HG03039 (cell line): Measurements from ENCODE around the gene PCK2.

Experiments used
- ATAC-seq: cut with Tn5 transposase; IDR thresholded peaks from one replicate; pipeline ENCODE4 v1.9.1; 2021; ENCODE audit warnings: mild to moderate bottlenecking, moderate library complexity; ENCODE audit not compliant: unreplicated experiment

The PCK2 gene

DNA sequence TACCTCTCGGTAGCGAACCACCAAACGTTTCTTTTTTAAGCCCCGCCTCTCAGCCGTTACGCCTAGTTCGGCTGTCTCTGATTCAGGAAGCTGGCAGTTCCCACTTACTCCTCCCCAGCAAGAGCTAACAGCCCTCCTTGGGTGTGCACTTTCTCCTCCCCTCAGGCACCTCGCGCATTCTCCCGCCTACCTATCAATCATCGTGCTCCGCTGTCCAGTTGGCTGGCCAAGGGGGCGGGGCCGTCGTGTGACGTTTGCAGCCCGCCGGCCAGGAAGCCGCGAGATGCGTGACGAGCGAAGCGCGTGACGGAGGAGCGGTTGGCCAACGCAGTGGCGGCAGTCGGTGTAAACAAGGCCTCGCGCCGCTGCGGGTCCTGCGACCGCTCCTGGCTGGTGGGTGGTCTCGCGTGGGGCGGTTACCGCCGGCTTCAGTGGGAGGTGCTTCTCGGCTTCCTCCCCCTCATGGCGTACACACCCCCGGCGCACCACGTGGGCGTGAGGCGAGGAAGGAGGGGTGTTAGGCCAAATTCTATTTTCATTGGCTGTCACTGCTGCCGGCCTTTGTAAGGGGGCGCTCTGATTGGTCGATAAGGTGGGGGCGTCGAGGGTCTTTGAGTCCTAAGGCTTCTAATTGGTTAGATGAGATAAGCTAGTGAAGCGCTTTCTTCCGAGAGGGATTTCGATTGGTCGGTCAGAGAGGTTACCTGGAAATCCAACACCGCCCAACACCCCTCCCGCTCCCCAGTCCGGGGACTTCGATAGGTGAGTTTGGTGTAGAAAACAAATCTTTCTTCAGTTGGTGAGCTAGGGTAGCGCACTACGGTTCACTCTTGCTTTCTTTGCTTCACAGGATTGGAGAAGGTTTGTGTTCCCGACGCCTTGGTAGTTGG is 20.7 kb downstream of the PCK2 start, which contains the start of the genes DCAF11 and NRL:
Gene DCAF11 (plus strand): TSS at position 246 of the 890 bp plus-strand sequence. CDS start 818 bp downstream, outside the sequence.
Gene NRL (minus strand): TSS at position 418 of the 890 bp plus-strand sequence. CDS start 32,101 bp downstream, outside the sequence.
- peak; percentile 80 for ATAC-seq

DNA sequence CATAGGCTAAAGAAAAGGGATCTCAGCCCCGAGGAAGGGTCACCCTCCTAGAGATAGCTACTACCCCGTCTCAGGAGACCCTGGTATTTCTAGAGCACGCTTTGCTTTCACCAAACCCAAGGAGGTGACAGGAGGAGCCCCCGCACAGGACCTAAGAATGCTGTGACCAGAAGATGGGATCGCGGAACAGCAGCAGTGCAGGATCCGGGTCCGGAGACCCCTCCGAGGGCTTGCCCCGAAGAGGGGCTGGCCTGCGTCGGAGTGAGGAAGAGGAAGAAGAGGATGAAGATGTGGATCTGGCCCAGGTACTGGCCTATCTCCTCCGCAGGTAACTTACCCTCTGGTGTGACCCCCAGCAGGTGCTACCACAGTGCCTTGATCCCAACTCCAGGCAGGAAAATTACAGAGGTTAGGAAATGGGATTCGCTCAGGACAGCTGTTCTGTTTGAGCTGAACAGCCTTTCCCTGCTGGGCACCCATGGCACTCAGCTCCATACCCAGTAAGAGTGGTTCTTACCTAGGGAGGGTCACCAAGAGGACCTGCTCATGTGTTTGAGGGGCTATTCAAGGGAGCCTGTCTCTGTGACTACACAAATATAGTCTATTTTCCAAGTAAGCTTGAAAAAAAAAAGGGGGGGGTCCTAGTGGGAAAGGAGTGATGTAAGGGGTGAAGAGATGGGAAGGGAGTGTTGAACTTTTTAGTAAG is 21.5 kb downstream of the PCK2 start:
- no peak for ATAC-seq

DNA sequence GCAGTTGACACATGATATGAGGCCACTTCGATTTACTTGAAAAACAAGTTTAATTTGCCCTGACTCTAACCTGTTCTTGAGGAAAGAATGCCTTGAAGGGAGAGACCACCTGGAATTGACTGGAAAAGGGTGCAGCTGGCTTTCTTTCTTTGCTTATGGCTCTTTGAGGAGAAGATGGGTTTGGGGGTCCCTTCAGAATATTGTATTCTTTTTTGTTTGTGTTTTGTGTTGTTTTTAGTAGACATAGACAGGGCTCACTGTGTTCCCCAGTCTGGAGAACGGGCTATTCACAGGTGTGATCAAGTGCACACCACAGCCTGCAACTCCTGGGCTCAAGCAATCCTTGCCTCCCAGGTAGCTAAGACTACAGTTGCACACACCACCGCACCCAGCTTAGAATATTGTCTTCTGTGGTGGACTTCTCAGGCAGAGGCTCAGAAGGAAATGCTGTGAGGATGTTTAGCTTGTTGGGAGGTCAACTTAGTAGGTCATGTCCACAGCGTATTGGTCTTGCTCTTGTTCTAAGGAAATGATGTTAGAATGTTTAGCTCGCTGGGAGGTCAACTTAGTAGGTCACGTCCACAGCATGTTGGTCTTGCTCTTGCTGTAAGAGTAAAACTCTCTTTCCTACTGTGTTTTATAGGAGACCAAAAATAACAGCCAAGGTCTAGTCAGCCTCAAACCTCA is 22.2 kb downstream of the PCK2 start:
- ATAC-seq, result no peak

DNA sequence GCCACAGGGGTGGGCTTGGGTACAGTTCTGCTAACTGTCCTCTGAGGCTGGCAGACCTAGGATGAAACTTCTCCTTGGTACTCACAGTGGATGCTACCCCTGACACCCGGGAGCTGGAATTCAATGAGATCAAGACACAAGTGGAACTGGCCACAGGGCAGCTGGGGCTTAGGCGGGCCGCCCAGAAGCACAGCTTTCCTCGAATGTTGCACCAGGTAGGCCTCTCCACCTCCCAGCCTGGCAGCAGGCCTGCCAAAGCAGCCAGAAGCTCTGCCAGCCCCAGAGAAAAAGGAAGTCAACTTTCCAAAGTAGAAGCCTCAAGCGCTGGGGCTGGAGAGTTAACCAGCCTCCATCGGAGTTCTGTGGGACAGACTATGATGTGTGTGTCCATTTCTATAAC is 23.1 kb downstream of the PCK2 start:
- no peak for ATAC-seq

DNA sequence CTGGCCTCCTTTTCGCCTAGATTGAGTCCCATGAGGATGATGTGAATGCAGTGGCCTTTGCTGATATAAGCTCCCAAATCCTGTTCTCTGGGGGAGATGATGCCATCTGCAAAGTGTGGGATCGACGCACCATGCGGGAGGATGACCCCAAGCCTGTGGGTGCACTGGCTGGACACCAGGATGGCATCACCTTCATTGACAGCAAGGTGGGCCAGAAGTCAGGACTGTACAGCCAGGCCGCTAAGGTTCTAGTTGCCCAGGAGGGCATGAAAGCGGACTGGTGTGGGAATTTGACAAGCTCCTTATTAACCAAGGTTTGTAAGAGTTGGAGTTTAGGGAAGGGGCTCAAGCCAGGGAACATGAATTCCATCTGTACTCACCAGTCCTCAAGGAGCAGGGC is 25.6 kb downstream of the PCK2 start:
- ATAC-seq, result no peak

DNA sequence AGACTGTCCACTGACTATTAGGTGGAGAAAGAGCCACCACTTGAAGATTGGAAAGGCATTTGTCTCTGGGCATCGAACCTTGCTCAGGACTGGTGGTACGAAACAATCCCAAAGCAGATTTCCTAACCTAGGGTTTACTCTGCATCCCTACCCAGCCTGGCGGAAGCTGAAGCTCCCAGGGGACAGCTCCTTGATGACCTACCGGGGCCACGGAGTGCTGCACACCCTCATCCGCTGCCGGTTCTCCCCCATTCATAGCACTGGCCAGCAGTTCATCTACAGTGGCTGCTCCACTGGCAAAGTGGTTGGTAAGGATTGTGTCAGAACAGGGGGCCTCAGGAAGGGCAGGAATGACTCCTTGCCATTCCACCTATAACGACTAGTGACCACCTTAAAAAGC is 27.1 kb downstream of the PCK2 start:
- no peak for ATAC-seq

DNA sequence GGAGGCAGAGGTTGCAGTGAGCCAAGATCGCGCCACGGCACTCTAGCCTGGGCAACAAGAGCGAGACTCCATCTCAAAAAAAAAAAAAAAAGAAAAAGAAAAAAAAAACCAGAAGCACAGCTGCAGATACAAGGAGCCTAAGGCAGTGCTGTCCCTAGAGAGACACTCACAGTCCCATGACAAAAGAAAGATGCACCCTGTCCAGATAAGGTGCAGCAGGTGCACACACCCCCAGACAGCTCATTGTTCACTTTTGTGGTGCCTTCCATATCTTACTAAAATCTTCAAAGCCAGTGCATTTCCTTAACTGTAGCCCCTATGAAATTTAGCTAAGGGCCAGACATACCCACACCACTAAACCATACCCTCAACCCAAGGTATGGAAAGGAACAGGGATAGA is 28.3 kb downstream of the PCK2 start:
- ATAC-seq, result no peak

DNA sequence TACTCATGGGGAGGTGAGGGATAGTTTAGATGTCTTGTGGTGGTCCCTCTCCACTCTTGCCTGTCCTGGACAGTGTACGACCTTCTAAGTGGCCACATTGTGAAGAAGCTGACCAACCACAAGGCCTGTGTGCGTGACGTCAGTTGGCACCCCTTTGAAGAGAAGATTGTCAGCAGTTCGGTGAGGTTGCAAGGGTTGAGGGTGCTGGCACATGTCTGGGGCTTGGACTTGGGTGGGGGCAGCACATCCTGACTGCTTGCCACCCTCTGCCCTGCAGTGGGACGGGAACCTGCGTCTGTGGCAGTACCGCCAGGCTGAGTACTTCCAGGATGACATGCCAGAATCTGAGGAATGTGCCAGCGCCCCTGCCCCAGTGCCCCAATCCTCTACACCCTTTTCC is 28.8 kb downstream of the PCK2 start:
- no peak for ATAC-seq

DNA sequence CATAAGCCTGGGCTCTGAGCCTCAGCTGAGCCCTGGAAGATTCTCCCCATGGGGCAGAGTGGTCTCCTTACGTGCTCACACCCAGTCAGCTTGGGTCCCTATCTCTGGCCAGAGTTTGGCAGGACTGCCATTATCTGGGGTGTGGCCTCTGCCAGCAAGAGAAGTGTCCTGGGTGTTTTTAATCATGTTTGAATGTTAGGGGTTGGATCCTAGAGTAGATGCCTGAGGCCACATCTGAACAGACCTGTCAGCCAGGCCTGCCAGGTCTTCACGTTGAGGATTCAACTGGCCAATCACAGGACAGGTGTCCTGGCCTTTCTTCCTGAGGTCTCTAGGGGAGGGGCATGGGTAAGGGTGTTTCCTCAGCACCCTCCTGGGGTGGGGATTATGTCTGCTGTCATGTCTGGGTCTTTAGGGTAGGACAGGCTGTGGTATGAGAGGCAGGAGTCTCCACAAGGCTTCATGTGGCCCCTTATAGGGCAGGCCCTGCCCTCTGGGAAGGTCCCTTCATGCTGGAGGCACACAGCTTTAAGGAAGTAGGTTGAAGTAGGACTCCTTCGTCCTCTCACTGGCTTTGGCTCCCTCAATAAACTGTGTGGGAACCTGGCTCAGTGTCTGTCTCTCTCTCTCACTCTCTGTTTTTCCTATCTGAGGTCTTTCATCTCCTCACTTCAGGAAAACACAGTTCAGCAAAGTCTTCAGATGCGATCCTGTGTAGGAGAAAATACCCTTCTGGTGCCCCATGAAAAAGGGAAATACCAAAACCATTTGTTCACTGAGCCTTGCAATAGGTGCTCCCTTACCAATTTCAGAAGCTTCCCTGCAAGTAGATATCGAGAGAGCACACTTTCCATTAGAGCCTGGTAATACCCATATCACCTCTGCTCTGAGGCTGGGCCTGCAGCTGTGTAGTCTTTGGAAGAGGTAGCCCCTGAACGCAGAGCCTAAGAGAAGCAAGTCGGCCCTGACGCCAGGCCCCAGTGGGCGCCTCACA is 29.6 kb downstream of the PCK2 start:
- peak; percentile 47 for ATAC-seq

DNA sequence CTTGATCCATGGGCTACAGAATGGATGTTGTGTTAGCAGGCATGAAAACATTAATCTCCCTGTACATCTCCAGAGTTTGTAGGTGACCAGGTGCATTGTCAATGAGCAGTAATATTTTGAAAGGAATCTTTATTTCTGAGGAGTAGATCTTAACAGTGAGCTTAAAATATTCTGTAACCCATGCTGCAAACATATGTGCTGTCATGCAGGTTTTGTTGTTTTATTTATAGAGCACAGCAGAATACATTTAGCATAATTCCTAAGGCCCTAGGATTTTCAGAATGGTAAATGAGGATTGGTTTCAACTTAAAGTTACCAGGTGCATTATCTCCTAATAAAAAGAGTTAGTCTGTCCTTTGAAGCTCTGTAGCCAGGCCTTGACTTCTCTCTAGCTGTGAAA is 32.8 kb downstream of the PCK2 start:
- no peak for ATAC-seq

DNA sequence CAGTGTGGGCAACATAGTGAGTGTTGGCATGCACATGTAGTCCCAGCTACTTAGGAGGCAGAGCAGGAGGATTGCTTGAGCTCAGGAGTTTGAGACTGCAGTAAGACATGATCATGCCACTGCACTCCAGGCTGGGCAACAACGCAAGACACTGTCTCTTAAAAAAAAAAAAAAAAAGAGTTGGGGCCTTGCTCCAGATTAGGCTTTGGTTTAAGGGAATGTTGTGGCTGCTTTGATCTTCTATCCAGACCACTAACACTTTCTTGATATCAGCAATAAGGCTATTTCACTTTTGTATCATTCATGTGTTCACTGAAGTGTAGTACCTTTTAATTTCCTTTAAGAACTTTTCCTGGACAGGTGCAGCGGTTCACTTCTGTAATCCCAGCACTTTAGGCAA is 33.6 kb downstream of the PCK2 start:
- no peak for ATAC-seq

DNA sequence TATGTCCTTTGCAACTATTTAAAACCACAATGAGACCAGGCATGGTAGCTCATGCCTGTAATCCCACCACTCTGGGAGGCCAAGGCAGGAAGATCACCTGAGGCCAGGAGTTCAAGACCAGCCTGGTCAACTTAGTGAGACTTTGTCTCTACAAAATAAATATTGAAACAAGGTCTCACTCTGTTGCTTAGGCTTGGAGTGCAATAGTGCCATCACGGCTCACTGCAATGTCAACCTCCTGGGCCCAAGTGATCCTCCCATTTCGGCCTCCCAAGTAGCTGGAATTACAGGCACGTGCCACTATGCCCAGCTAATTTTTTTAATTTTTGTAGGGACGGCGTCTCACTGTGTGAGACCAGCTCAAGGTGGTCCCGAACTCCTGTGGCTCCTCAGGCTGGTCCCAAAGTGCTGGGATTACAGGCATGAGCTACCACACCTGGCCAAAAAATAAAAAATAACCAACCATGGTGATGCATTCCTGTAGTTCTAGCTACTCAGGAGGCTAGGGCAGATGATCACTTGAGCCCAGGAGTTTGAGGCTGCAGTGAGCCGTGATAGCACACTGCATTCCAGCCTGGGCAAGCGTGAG is 35.4 kb downstream of the PCK2 start:
- ATAC-seq, result no peak

DNA sequence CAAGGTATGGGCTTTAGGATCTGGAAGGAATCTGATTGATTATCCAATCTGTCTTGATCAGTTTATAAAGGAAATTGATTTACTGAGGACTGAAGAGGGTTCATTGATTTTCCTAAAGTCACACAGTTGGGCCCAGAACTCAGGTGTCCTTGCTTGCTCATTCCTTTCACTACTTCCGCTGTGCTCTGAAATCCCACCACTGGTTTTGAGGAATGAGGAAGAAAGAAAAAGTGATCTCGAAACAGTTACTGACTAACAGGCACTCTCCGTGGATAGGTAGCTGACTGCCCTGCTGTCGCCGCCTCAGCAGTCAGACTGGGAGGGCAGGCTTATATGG is 36.2 kb downstream of the PCK2 start, which contains the start of gene FITM1:
Gene FITM1 (plus strand): TSS at position 280 of the 337 bp plus-strand sequence. CDS start 905 bp downstream, outside the sequence.
- no peak for ATAC-seq

DNA sequence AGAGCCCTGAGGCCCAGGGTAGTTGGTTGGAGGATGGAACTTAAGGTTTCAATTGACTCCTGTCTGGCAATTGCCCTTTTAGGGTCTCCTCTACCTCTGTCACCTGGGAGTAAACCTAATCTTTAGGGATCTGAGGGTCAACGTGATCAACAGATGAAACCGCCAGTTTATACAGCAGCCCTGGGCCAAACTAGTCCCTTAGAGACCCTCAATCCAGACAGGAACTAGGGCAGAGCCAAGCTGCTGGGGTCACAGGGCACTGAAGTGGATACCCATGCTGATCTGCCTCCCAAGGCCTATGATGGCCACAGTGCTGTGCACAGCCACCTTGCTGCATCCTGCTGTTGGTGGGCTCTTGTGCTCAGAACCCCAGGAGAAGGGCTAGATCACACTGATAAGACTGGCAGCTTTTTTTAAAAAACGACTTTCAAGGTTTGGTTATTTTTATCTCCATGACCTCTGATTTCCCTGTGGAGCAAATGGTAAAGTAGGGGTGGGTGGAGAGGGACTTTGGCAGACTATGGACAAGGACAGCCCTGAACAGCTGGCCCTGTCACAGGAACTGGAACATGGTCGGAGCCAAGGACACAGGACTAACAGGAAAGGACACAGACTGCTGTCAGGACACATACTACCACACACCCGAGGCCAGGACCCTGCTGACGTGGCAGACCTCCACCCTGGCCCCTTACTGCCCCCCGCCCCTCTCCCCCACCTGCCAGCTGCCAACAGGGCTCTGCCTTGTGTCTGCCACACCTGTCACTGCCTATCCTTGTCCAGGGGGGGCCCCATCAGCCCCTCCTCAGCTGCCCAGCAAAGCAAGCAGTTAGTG is 36.8 kb downstream of the PCK2 start:
- no peak for ATAC-seq

DNA sequence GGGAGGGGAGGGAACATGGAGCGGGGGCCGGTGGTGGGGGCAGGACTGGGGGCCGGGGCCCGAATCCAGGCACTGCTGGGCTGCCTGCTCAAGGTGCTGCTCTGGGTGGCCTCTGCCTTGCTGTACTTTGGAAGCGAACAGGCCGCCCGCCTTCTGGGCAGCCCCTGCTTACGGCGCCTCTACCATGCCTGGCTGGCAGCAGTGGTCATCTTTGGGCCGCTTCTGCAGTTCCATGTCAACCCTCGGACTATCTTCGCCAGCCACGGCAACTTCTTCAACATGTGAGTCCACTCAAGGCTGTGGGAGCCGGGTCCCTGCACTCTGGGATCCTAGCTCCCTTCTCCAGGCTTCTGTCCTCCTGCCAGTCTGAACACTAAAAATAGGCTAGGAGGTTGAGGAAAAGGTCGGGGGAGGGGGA is 37.4 kb downstream of the PCK2 start:
- no peak for ATAC-seq

DNA sequence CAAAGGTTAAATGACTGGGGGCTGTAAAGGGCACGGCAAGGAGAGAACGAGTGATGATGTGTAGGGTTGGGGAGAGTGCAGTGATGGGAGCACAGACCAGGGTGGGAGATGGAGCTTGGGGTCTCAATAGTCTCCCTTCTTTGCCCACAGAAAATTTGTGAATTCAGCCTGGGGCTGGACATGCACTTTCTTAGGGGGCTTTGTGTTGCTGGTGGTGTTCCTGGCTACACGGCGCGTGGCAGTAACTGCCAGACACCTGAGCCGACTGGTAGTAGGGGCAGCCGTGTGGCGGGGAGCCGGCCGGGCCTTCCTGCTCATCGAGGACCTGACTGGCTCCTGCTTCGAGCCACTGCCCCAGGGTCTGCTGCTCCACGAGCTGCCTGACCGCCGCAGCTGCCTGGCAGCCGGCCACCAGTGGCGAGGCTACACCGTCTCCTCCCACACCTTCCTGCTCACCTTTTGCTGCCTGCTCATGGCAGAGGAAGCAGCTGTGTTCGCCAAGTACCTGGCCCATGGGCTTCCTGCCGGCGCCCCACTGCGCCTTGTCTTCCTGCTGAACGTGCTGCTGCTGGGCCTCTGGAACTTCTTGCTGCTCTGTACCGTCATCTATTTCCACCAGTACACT is 38.1 kb downstream of the PCK2 start:
- ATAC-seq, result no peak

DNA sequence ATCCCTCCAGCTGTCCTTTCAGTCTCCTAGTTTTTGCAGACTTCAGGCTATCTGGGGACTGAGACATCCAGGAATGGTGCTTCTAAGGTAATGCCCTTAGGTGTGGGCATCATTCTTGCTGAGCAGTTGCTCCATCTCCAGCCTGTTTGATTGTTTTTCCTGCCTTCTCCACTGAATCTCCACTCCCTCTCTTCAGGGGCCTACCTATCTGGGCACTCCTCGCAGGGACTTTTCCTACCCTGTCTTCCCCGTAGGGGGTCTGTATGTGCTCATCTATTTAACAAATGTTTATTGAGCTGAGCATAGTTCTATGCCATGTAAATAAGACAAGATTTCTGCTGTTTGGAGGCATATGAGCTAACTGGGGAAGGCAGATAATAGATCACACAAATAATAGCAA is 38.9 kb downstream of the PCK2 start:
- ATAC-seq, result no peak

DNA sequence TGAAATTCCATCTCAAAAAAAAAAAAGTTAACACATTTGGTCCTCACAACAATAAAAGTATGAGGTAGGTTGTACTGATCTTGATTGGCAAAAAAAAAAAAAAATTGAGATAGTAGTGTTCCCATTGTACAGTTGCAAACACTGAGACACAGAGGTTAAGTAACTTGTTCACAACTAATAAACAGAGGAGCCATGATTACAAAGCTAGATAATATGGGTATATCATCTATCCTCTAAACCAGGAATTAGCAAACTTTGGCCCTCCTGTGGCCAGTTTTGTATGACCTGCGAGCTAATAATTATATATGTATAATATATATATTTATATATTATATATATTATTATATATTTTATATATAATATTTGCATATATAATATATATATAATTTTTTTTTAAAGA is 39.6 kb downstream of the PCK2 start:
- no peak for ATAC-seq

DNA sequence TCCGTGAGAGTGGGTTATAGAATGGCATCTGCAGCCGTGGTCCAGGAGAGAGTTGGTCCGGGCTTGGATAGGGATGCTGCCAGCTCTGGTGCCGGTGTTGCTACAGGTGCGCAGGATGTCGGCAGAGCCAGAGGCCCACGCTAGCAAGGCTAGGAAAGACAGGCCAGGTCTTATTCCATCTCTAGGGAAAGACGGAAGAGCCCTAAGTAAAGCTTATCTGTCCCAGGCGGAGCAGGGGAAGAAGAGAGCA is 41.4 kb downstream of the PCK2 start:
- ATAC-seq, result no peak
